NCI-H1092 (cell line): ENCODE results near the gene C5orf47.
A peak's percentile ranks its signal among the peaks of the same experiment; 100 is the strongest.
"Not testable (repeated sequence)": the region's sequence is repeated elsewhere in the genome, so short reads cannot be mapped to it uniquely, and the experiment has no call there.

Source experiments
- DNase-seq: peaks from one replicate; lab custom pipeline; 2025; lab: John Stamatoyannopoulos, UW

Gene C5orf47

GRCh38 chr5:173970878-173971650 is 17.9 kb upstream of the C5orf47 start:
- no peak for DNase-seq

GRCh38 chr5:173971681-173972345 is 17.2 kb upstream of the C5orf47 start:
- DNase-seq = no peak

GRCh38 chr5:173972607-173972924 is 16.4 kb upstream of the C5orf47 start:
- no peak for DNase-seq

- DNase-seq = peak; percentile 49
Measured at GRCh38 chr5:173972925-173973615, 15.9 kb upstream of the C5orf47 start.

GRCh38 chr5:173973616-173973969 is 15.4 kb upstream of the C5orf47 start:
- no peak for DNase-seq

- no peak for DNase-seq
Measured at GRCh38 chr5:173974688-173975239, 14.2 kb upstream of the C5orf47 start.

- DNase-seq = no peak
Measured at GRCh38 chr5:173981185-173981761, 7.7 kb upstream of the C5orf47 start.

- DNase-seq = no peak
Measured at GRCh38 chr5:173984218-173984617, 4.8 kb upstream of the C5orf47 start.

- no peak for DNase-seq
Measured at GRCh38 chr5:173989432-173990082, 587 bp downstream of the C5orf47 start.

GRCh38 chr5:173997331-173997730 is 8.4 kb downstream of the C5orf47 start:
- DNase-seq = no peak

- DNase-seq = no peak
Measured at GRCh38 chr5:173998531-173998930, 9.6 kb downstream of the C5orf47 start.

GRCh38 chr5:174000076-174000475 is 11.1 kb downstream of the C5orf47 start:
- DNase-seq = no peak

GRCh38 chr5:174003795-174004194 is 14.8 kb downstream of the C5orf47 start:
- DNase-seq = no peak

GRCh38 chr5:174008922-174009321 is 20.0 kb downstream of the C5orf47 start:
- no peak for DNase-seq

GRCh38 chr5:174010365-174010764 is 21.4 kb downstream of the C5orf47 start:
- DNase-seq = no peak

- DNase-seq = no peak
Measured at GRCh38 chr5:174011441-174011840, 22.5 kb downstream of the C5orf47 start.

- not testable (repeated sequence) for DNase-seq
Measured at GRCh38 chr5:174020069-174020927, 31.3 kb downstream of the C5orf47 start.

GRCh38 chr5:174020928-174021304 is 31.9 kb downstream of the C5orf47 start:
- no peak for DNase-seq

GRCh38 chr5:174022384-174023095 is 33.6 kb downstream of the C5orf47 start:
- no peak for DNase-seq

GRCh38 chr5:174030286-174030685 is 41.3 kb downstream of the C5orf47 start:
- no peak for DNase-seq
